Fibroblast of skin of right biceps (primary cell): Measurements from ENCODE around the gene ZNF700.
A peak's percentile ranks its signal among the peaks of the same experiment; 100 is the strongest.
"Not testable (repeated sequence)": the region's sequence is repeated elsewhere in the genome, so short reads cannot be mapped to it uniquely, and the experiment has no call there.

Source experiments
- DNase-seq: peaks from one replicate; pipeline ENCODE4 v3.0.0-alpha.2; 2013

Gene ZNF700

GRCh38 chr19:11924886-11925650 is at the start of gene ZNF700:
Gene ZNF700 (plus strand): TSS chr19:11925107. CDS start chr19:11925211, 104 bp downstream.
- DNase-seq: peak; percentile 92

GRCh38 chr19:11879687-11880266 is 45.1 kb upstream of the ZNF700 start:
- peak; percentile 7 for DNase-seq

- no peak for DNase-seq
Observed at GRCh38 chr19:11880598-11880997, 44.3 kb upstream of the ZNF700 start.

GRCh38 chr19:11881151-11881800 is 43.6 kb upstream of the ZNF700 start:
- peak; percentile 45 for DNase-seq

- no peak for DNase-seq
Observed at GRCh38 chr19:11882606-11883005, 42.3 kb upstream of the ZNF700 start.

GRCh38 chr19:11887234-11887610 is 37.7 kb upstream of the ZNF700 start:
- DNase-seq: peak; percentile 23

GRCh38 chr19:11887611-11888531 is 37.0 kb upstream of the ZNF700 start, which contains the start of gene ZNF69:
Gene ZNF69 (plus strand): TSS chr19:11887782. CDS start chr19:11887924, 142 bp downstream.
- peak; percentile 80 for DNase-seq

- not testable (repeated sequence) for DNase-seq
Observed at GRCh38 chr19:11889901-11890300, 35.0 kb upstream of the ZNF700 start.

GRCh38 chr19:11890634-11891033 is 34.3 kb upstream of the ZNF700 start:
- no peak for DNase-seq

- DNase-seq: no peak
Observed at GRCh38 chr19:11894851-11895250, 30.1 kb upstream of the ZNF700 start.

GRCh38 chr19:11902228-11902627 is 22.7 kb upstream of the ZNF700 start:
- DNase-seq: no peak

- DNase-seq: no peak
Observed at GRCh38 chr19:11905928-11906327, 19.0 kb upstream of the ZNF700 start.

GRCh38 chr19:11911937-11912336 is 13.0 kb upstream of the ZNF700 start:
- not testable (repeated sequence) for DNase-seq

- not testable (repeated sequence) for DNase-seq
Observed at GRCh38 chr19:11914417-11915051, 10.4 kb upstream of the ZNF700 start.

GRCh38 chr19:11921852-11922495 is 2.9 kb upstream of the ZNF700 start:
- no peak for DNase-seq

- not testable (repeated sequence) for DNase-seq
Observed at GRCh38 chr19:11925651-11926187, 812 bp downstream of the ZNF700 start.

GRCh38 chr19:11927227-11927626 is 2.3 kb downstream of the ZNF700 start:
- DNase-seq: no peak

- no peak for DNase-seq
Observed at GRCh38 chr19:11931051-11931450, 6.1 kb downstream of the ZNF700 start.

- DNase-seq: no peak
Observed at GRCh38 chr19:11931513-11931912, 6.6 kb downstream of the ZNF700 start.

- not testable (repeated sequence) for DNase-seq
Observed at GRCh38 chr19:11935829-11936228, 10.9 kb downstream of the ZNF700 start.

GRCh38 chr19:11938383-11938782 is 13.5 kb downstream of the ZNF700 start:
- not testable (repeated sequence) for DNase-seq
